AG09319 (cell line): ENCODE measurements around the gene HIVEP2.

ENCODE experiments used
- DNase-seq: peaks from one replicate; pipeline ENCODE4 v3.0.0-alpha.2; 2010; ENCODE audit warnings: low read depth; ENCODE audit errors: extremely low read depth
- CTCF ChIP-seq: IDR thresholded peaks from 2 replicates; pipeline ENCODE4 v1.5.1; 2011; ENCODE audit warnings: low read depth, mild to moderate bottlenecking, inconsistent platforms, low read length, moderate library complexity

Gene HIVEP2

GRCh38 chr6:142708651-142709050 is 236.3 kb downstream of the HIVEP2 start:
- DNase-seq, result no peak
- TF ChIP-seq CTCF, result no peak

DNA sequence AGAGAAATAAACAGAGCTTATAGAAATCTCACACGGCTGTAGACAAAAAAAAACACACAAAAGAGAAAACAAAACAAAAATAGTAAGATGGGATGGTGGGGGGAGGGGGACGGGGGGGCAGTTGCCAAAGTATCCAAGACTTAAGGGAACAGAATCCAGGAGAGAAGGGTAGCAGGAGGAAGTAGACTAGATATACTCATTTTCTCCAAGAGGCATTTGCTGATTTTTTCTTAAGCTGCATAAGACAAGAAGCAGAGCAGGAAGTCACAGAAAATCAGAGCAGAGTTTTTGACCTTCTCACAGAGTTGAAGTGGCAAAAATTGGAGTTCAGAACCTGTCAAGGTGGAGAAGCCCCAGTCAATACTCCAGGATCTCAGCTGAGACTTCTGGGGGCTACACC is 237.7 kb downstream of the HIVEP2 start:
- no peak for DNase-seq
- no peak for TF ChIP-seq CTCF

- no peak for TF ChIP-seq CTCF
- no peak for DNase-seq
Measured at GRCh38 chr6:142706210-142706609, 238.8 kb downstream of the HIVEP2 start.

DNA sequence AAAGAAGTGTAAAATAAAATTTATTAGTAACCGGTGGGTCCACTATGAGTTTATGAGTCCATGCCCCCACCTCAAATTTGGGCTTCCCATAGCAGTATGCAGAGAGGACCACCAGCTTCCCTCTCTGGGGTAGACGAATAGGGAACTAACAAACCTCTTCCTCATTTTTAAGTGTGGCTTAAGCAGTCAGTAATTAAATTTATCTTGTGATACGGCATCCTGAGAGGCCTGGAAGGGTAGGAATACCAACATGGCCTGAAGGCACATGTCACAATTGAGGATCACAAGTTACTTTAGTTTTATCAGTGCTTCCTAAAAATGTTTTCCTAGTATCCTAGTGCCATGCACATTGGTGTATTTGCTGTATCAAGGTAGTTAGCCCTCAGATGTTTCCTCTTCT is 239.9 kb downstream of the HIVEP2 start:
- no peak for TF ChIP-seq CTCF
- no peak for DNase-seq

DNA sequence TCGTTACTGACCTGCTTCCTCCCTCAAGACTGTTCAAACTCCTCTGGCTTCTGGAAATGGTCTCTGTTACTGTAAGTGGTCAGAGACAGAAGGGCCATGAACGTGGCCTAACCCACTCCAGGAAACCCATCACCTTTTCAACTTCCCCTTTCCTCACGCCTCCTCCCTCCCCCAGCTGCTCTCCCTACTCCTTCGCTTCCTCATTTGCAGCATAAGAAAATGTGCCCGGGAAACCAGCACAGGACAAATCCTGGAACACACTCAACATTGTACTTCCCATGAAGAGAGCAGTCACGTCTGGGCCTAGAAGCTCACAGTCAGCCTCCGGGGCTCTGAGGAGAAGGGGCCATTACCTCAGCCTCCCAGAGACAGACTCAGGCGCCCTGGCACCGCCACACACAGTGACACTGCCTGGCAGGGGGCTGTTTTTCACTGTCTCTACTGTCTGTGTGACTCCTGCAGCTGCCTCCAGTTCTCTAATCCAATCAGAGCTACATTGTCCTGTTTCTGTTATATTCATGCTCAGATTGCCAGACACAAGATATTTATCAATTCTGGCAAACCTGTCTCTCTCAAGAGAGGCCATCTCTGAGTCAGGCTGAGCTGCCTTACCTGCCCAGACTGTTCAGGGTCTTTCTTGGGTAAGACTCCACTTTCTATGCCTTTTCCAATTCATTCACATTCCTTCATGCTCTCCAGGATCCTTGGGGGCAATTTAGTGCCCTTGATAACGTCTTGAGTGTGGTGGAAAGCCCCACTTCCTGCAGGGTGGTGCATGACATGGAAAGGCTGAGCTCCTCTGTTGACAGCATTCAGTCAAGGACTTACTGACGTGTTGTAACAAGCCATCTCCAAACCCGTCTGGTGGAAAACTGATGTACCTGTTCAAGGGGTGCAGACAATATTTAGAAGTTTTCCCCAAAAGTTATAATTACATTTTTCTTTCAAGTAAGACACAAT is 242.2 kb downstream of the HIVEP2 start:
- no peak for TF ChIP-seq CTCF
- no peak for DNase-seq
